ENCODE measurements around the gene POLR2A. TPM values are rescaled to one million over a fixed set of nuclear protein-coding genes. Genes with fewer than 3 reads are reported as not detected.

POLR2A gene
- total RNA-seq, 4 donors from 2014 or later: 87.0 to 163 (median 125) TPM

DNA sequence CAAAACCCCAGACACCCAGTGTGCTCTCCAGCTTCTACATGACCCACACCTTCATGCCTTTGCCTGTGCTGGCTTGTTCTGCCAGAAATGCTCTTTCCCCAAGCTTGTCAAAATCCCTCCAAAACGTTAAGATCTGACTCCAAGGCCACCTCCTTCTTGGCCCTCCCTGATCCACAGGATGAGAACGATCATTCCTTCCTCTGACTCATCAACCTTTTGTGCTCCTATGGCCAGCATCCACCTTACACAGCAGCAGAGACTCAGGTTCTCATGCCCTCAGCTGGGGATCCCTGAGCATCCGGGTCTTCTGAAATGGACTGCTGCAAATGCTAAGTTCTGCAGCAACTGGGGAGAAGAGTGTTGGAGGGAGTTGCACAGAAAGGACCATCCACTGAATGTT is 7.7 kb upstream of the POLR2A start:
- DNase-seq (ENCODE audit: low spot score in 2 of 2): no peak
- no peaks in the 10 kb centered on the region for H3K36me3 ChIP-seq
- H3K9me3 ChIP-seq: no peaks in the 10 kb centered on the region
- H3K27me3 ChIP-seq: no peaks in the 10 kb centered on the region
- peaks cover 0 to 65% (median 36%) of the 10 kb centered on the region in 4 donors for H3K4me1 ChIP-seq
- H3K27ac ChIP-seq: peak overlapping the region in 3 of 4 donors; percentile 96 to 100 (median 99)
- WGBS, 2 donors: 27 to 29% methylated on average over 3 of the region's 3 CpGs
- no peak overlapping the region for H3K4me3 ChIP-seq
- TF ChIP-seq POLR2A (IDR thresholded peaks at IDR 0.05): no peak
- TF ChIP-seq, protein P1, sequence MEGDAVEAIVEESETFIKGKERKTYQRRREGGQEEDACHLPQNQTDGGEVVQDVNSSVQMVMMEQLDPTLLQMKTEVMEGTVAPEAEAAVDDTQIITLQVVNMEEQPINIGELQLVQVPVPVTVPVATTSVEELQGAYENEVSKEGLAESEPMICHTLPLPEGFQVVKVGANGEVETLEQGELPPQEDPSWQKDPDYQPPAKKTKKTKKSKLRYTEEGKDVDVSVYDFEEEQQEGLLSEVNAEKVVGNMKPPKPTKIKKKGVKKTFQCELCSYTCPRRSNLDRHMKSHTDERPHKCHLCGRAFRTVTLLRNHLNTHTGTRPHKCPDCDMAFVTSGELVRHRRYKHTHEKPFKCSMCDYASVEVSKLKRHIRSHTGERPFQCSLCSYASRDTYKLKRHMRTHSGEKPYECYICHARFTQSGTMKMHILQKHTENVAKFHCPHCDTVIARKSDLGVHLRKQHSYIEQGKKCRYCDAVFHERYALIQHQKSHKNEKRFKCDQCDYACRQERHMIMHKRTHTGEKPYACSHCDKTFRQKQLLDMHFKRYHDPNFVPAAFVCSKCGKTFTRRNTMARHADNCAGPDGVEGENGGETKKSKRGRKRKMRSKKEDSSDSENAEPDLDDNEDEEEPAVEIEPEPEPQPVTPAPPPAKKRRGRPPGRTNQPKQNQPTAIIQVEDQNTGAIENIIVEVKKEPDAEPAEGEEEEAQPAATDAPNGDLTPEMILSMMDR (IDR thresholded peaks at IDR 0.05): no peak
- TF ChIP-seq EP300 (IDR thresholded peaks at IDR 0.05): no peak

DNA sequence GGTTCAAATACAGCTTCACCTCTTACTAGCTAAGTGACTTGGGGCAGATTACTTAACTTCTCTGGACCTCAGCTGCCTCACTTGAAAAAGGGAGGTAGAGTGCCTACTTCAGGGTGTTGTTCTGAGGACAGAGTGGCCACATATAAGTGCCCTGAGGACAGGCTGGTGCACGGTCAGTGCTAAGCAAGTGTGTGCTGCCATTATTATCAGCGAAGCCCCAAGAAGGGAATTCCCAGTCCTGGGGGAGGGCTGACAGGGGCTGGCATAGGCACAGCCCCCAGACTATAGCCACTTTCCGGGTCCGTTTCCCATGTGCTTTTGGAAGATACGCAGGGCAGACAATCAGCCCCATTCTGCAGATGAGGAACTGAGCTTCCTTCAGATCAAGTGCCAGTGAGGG is 7.2 kb upstream of the POLR2A start:
- Histone ChIP-seq H3K36me3 (no peaks in the 10 kb centered on the region), H3K4me1 (peaks cover 0 to 65% (median 40%) of the 10 kb centered on the region in 4 donors), H3K27ac (peak overlapping the region in 3 of 4 donors; percentile 96 to 100 (median 99)), H3K27me3 (no peaks in the 10 kb centered on the region), H3K4me3 (peak overlapping the region in 1 of 4 donors; percentile 69), H3K9me3 (no peaks in the 10 kb centered on the region)
- DNase-seq (ENCODE audit: low spot score in 2 of 2): no peak
- no peak for TF ChIP-seq EP300 (IDR thresholded peaks at IDR 0.05)
- TF ChIP-seq, protein P1 (IDR thresholded peaks at IDR 0.05): no peak
- no peak for TF ChIP-seq POLR2A (IDR thresholded peaks at IDR 0.05)
- 66 to 67% methylated on average over 5 of the region's 5 CpGs for WGBS, 2 donors

DNA sequence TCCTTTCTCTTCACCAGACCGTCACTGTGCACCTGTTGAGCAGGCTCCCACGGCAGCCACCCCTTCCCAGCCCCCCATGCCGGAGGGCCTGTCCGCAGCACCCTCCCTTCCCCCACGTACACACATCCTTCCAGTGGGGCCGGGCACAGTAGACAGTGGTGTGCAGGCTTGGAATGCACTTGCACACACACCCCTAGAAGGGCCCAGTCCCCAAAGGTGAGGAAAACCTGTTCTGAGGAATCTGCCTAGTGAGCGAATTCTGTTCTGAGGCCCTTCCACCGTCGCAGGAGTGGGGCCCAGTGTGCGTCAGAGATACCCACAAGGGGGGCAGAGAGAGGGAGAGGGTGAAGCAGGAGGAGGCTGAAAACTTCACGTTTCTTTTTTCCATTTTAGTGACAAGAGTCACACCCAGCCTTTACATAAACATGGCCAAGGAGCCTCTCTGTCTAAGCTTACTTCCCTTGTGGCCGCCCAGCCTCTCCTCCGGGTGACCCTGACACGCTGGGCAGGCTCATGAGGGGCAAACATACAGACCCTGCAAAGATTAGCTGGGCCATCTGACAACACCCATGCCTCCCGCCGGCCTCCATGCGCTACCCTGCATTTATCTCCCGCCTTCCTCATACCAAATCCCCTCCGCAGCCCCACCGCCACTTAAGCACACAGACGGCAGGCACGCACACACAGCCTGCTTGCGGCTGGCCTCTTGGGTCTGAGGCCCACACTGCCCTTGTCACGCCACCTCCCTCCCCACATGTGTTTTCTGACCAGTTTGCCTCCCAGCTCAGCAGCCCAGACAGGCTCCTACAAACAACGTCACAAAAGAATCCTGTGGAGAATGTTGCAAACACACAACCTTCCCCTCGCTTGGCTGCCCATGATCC is 6.5 kb upstream of the POLR2A start:
- Histone ChIP-seq H3K36me3 (no peaks in the 10 kb centered on the region), H3K27ac (peak overlapping the region; percentile 96 to 100 (median 100)), H3K4me3 (peak overlapping the region; percentile 69 to 100 (median 82)), H3K9me3 (no peaks in the 10 kb centered on the region), H3K27me3 (no peaks in the 10 kb centered on the region), H3K4me1 (peaks cover 0 to 71% (median 45%) of the 10 kb centered on the region in 4 donors)
- no peak for DNase-seq (ENCODE audit: low spot score in 2 of 2)
- TF ChIP-seq POLR2A (IDR thresholded peaks at IDR 0.05): peak; percentile 34 to 37
- TF ChIP-seq, protein P1 (IDR thresholded peaks at IDR 0.05): no peak
- peak in 1 of 2 donors; percentile 59 for TF ChIP-seq EP300 (IDR thresholded peaks at IDR 0.05)
- WGBS, 2 donors: 10 to 14% methylated on average over 24 to 26 of the region's 26 CpGs

DNA sequence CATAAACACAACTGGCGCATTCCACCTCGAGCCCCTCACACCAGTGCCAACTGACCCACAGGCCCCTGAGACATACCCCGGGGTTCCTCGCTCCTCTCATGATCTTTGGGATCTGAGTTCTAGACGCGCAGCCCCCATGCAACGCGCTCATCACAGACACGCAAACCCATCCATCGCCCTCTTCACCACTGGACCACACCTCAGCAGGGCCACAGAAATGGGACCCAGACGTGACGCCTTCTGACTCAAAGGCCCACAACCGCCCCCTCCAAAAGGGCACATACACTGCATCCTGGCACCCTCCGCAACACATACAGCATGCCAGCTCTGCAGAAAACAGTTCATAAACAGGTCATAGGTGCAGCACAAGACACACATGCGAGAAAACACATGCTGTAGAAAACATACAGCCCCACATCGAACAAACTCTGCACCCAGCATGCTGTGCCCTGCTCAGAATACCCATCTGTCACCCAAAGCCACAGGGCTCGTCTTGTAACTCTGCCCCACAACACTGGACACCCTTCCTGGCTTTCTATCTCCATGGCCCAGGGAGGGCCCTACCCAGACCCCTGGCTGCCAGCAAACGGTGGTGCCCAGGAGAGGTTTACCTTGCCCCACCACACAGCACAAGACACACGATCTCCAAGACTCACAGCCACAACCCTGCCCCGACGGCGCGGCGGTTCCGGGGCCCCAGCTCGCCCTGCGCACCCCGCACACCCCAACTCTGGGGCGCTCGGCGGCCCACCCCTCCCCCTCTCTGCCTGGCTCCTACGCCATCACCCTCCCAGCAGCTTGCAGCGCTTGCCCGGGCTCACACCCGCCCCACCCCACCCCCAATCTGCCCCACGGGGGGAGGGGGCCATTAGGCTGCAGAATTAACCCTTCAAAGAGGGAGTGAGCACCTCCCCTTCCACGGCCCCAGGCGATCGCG is 5.6 kb upstream of the POLR2A start:
- Histone ChIP-seq H3K27me3 (no peaks in the 10 kb centered on the region), H3K27ac (peak overlapping the region; percentile 96 to 100 (median 100)), H3K4me1 (peaks cover 0 to 75% (median 47%) of the 10 kb centered on the region in 4 donors), H3K36me3 (no peaks in the 10 kb centered on the region), H3K9me3 (no peaks in the 10 kb centered on the region), H3K4me3 (peak overlapping the region; percentile 69 to 100 (median 82))
- DNase-seq (ENCODE audit: low spot score in 2 of 2): peak in 1 of 2 donors; percentile 52
- TF ChIP-seq, protein P1 (IDR thresholded peaks at IDR 0.05): peak in 2 of 5 experiments; percentile 9
- TF ChIP-seq POLR2A (IDR thresholded peaks at IDR 0.05): peak in 1 of 2 donors; percentile 12
- peak in 1 of 2 donors; percentile 50 for TF ChIP-seq EP300 (IDR thresholded peaks at IDR 0.05)
- WGBS, 2 donors: 8 to 14% methylated on average over 22 to 37 of the region's 40 CpGs
